IPS-15b (cell line): ENCODE results near the gene KLF1.
A peak's percentile ranks its signal among the peaks of the same experiment; 100 is the strongest.

Experiments used
- H3K27me3 ChIP-seq: one replicate; pipeline ENCODE4 v1.6.1; 2013; ENCODE audit warnings: low read length; ENCODE audit not compliant: control insufficient read depth, insufficient read depth
- H3K36me3 ChIP-seq: one replicate; pipeline ENCODE4 v1.6.1; 2013; ENCODE audit warnings: low read length; ENCODE audit not compliant: control insufficient read depth, insufficient read depth
- H3K4me1 ChIP-seq: one replicate; pipeline ENCODE4 v1.6.1; 2013; ENCODE audit warnings: mild to moderate bottlenecking, low read length; ENCODE audit not compliant: control insufficient read depth, insufficient read depth
- H3K4me3 ChIP-seq: one replicate; pipeline ENCODE4 v1.5.1; 2013; ENCODE audit warnings: low read depth, low read length
- H3K9ac ChIP-seq: one replicate; pipeline ENCODE4 v1.6.1; 2013; ENCODE audit warnings: low read depth, mild to moderate bottlenecking, low read length
- H3K9me3 ChIP-seq: one replicate; pipeline ENCODE4 v1.6.1; 2013; ENCODE audit warnings: mild to moderate bottlenecking, low read length; ENCODE audit not compliant: control insufficient read depth, insufficient read depth

The KLF1 gene

GRCh38 chr19:12886969-12887747, at the start of gene KLF1:
Gene KLF1 (minus strand): TSS chr19:12887201. CDS start chr19:12887140, 61 bp downstream.
- Histone ChIP-seq H3K9ac (no peak within 1 kb of the TSS), H3K27me3 (peaks cover 33% of the 10 kb centered on the region), H3K9me3 (no peaks in the 10 kb centered on the region), H3K36me3 (no peaks in the 10 kb centered on the region), H3K4me3 (peak within 1 kb of the TSS; percentile 74), H3K4me1 (peaks cover 6% of the 10 kb centered on the region)

- H3K27me3 ChIP-seq, result no peaks in the 10 kb centered on the region
- H3K4me1 ChIP-seq, result peaks cover 7% of the 10 kb centered on the region
- no peak overlapping the region for H3K9ac ChIP-seq
- no peaks in the 10 kb centered on the region for H3K9me3 ChIP-seq
- no peak overlapping the region for H3K4me3 ChIP-seq
- H3K36me3 ChIP-seq, result peaks cover 31% of the 10 kb centered on the region
Observed at GRCh38 chr19:12936582-12936981, 49.6 kb upstream of the KLF1 start.

GRCh38 chr19:12935071-12935470, 48.1 kb upstream of the KLF1 start:
- H3K27me3 ChIP-seq, result no peaks in the 10 kb centered on the region
- no peak overlapping the region for H3K9ac ChIP-seq
- no peak overlapping the region for H3K4me3 ChIP-seq
- peaks cover 7% of the 10 kb centered on the region for H3K4me1 ChIP-seq
- peaks cover 23% of the 10 kb centered on the region for H3K36me3 ChIP-seq
- H3K9me3 ChIP-seq, result no peaks in the 10 kb centered on the region

GRCh38 chr19:12933287-12934072, 46.5 kb upstream of the KLF1 start, which contains the start of gene FARSA:
Gene FARSA (minus strand): TSS chr19:12933711. CDS start chr19:12933696, 15 bp downstream.
- peak within 1 kb of the TSS; percentile 99 for H3K4me3 ChIP-seq
- H3K9me3 ChIP-seq, result no peaks in the 10 kb centered on the region
- peak within 1 kb of the TSS; percentile 96 for H3K9ac ChIP-seq
- H3K36me3 ChIP-seq, result peaks cover 27% of the 10 kb centered on the region
- peaks cover 2% of the 10 kb centered on the region for H3K4me1 ChIP-seq
- H3K27me3 ChIP-seq, result no peaks in the 10 kb centered on the region

- Histone ChIP-seq H3K9me3 (no peaks in the 10 kb centered on the region), H3K27me3 (no peaks in the 10 kb centered on the region), H3K4me3 (peak overlapping the region; percentile 99), H3K4me1 (peaks cover 2% of the 10 kb centered on the region), H3K36me3 (peaks cover 35% of the 10 kb centered on the region), H3K9ac (peak overlapping the region; percentile 96)
Observed at GRCh38 chr19:12932392-12933286, 45.6 kb upstream of the KLF1 start.

GRCh38 chr19:12930002-12930645, 43.1 kb upstream of the KLF1 start:
- peaks cover 47% of the 10 kb centered on the region for H3K36me3 ChIP-seq
- no peak overlapping the region for H3K4me3 ChIP-seq
- H3K9ac ChIP-seq, result no peak overlapping the region
- peaks cover 2% of the 10 kb centered on the region for H3K4me1 ChIP-seq
- no peaks in the 10 kb centered on the region for H3K27me3 ChIP-seq
- no peaks in the 10 kb centered on the region for H3K9me3 ChIP-seq

GRCh38 chr19:12924621-12925310, 37.8 kb upstream of the KLF1 start:
- H3K9me3 ChIP-seq, result no peaks in the 10 kb centered on the region
- no peak overlapping the region for H3K9ac ChIP-seq
- H3K4me3 ChIP-seq, result no peak overlapping the region
- H3K4me1 ChIP-seq, result no peaks in the 10 kb centered on the region
- H3K27me3 ChIP-seq, result no peaks in the 10 kb centered on the region
- peaks cover 55% of the 10 kb centered on the region for H3K36me3 ChIP-seq

- H3K4me3 ChIP-seq, result no peak overlapping the region
- H3K27me3 ChIP-seq, result peaks cover 10% of the 10 kb centered on the region
- H3K9ac ChIP-seq, result no peak overlapping the region
- no peaks in the 10 kb centered on the region for H3K4me1 ChIP-seq
- no peaks in the 10 kb centered on the region for H3K9me3 ChIP-seq
- H3K36me3 ChIP-seq, result peaks cover 37% of the 10 kb centered on the region
Observed at GRCh38 chr19:12922959-12923358, 36.0 kb upstream of the KLF1 start.

- Histone ChIP-seq H3K36me3 (peaks cover 24% of the 10 kb centered on the region), H3K4me1 (no peaks in the 10 kb centered on the region), H3K9ac (no peak overlapping the region), H3K9me3 (no peaks in the 10 kb centered on the region), H3K4me3 (no peak overlapping the region), H3K27me3 (peaks cover 10% of the 10 kb centered on the region)
Observed at GRCh38 chr19:12921047-12921446, 34.0 kb upstream of the KLF1 start.

- H3K9ac ChIP-seq, result no peak overlapping the region
- H3K4me1 ChIP-seq, result peaks cover 6% of the 10 kb centered on the region
- H3K27me3 ChIP-seq, result peaks cover 10% of the 10 kb centered on the region
- H3K9me3 ChIP-seq, result no peaks in the 10 kb centered on the region
- H3K4me3 ChIP-seq, result no peak overlapping the region
- peaks cover 9% of the 10 kb centered on the region for H3K36me3 ChIP-seq
Observed at GRCh38 chr19:12918253-12918652, 31.3 kb upstream of the KLF1 start.
